ENCODE data around the gene HSP90B1. TPM values are rescaled to one million over a fixed set of nuclear protein-coding genes. Genes with fewer than 3 reads are reported as not detected.

Gene HSP90B1
- total and polyA plus RNA-seq, 10 of the 15 experiments (the other 5 are each of a cell fraction or from before 2014, with no cell fraction given), result 254 to 968 (median 560) TPM

GRCh38 chr12:103929046-103929783 lies 995 bp upstream of the HSP90B1 start (continued):
- peak; percentile 92 for TF ChIP-seq TCF12 (IDR thresholded peaks at IDR 0.05; ENCODE audit: low read depth, low read length)
- TF ChIP-seq NRF1 (conservative IDR thresholded peaks at IDR 0.05; ENCODE audit: low read depth, low read length), result no peak
- TF ChIP-seq STAT1 (conservative IDR thresholded peaks at IDR 0.05), result no peak
- TF ChIP-seq ZNF687 (IDR thresholded peaks at IDR 0.05), result peak; percentile 52
- TF ChIP-seq HCFC1 (IDR thresholded peaks at IDR 0.05; ENCODE audit: low read length), result peak; percentile 90
- TF ChIP-seq TARDBP (IDR thresholded peaks at IDR 0.05; ENCODE audit: borderline replicate concordance), result peak; percentile 89; the same call in 1 of the 2 replicates
- TF ChIP-seq ELK1 (IDR thresholded peaks at IDR 0.05; ENCODE audit: low read depth, low read length), result no peak; the same call in 1 of the 2 replicates
- TF ChIP-seq RB1 (IDR thresholded peaks at IDR 0.05; ENCODE audit: borderline replicate concordance), result peak; percentile 70; the same call in 1 of the 2 replicates
- TF ChIP-seq ZNF207 (IDR thresholded peaks at IDR 0.05; ENCODE audit: borderline replicate concordance), result peak; percentile 55
- no peak for TF ChIP-seq NR2C2 (IDR thresholded peaks at IDR 0.05; ENCODE audit: borderline replicate concordance, control insufficient read depth, insufficient read length, low read depth)
- 0 out of 2 replicates have a peak, but pooled peaks have one; percentile 52 for TF ChIP-seq TCF3 (IDR thresholded peaks at IDR 0.05; ENCODE audit: borderline replicate concordance, insufficient read depth, low read depth, low read length)
- TF ChIP-seq, protein P1, sequence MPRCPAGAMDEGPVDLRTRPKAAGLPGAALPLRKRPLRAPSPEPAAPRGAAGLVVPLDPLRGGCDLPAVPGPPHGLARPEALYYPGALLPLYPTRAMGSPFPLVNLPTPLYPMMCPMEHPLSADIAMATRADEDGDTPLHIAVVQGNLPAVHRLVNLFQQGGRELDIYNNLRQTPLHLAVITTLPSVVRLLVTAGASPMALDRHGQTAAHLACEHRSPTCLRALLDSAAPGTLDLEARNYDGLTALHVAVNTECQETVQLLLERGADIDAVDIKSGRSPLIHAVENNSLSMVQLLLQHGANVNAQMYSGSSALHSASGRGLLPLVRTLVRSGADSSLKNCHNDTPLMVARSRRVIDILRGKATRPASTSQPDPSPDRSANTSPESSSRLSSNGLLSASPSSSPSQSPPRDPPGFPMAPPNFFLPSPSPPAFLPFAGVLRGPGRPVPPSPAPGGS (IDR thresholded peaks at IDR 0.05; ENCODE audit: borderline replicate concordance, insufficient read depth, low read depth, low read length, poor library complexity, severe bottlenecking), result no peak
